Sigmoid colon (tissue), 4 donors: Measurements from ENCODE around the gene C11orf21.

Source experiments
- EP300 ChIP-seq, 4 donors: sonication (generic); formaldehyde crosslinking; IDR thresholded peaks; one replicate each; pipeline ENCODE4 v1.6.1; 2017; ENCODE audit warnings: antibody characterized with exemption in 4 of 4
- POLR2A ChIP-seq, 2 donors: fragments of 450-650 bp; IDR thresholded peaks; one replicate each; pipeline ENCODE4 v1.6.1; 2016; ENCODE audit warnings: antibody characterized with exemption in 2 of 2, mild to moderate bottlenecking in 2 of 2, moderate library complexity in 2 of 2
- POLR2AphosphoS5 ChIP-seq, 4 donors: sonication (generic); formaldehyde crosslinking; IDR thresholded peaks; one replicate each; pipeline ENCODE4 v1.6.1; 2017; ENCODE audit warnings: antibody characterized with exemption in 4 of 4
- TF ChIP-seq, protein P1 (sequence below), 4 experiments: fragments of 450-650 bp in 3 of 4; fragments of 200-600 bp in 1 of 4; IDR thresholded peaks; one replicate each; pipeline ENCODE4 v1.5.1; 2016 to 2019; ENCODE audit warnings: antibody characterized with exemption in 4 of 4, mild to moderate bottlenecking in 3 of 4, moderate library complexity in 2 of 4

DNA sequence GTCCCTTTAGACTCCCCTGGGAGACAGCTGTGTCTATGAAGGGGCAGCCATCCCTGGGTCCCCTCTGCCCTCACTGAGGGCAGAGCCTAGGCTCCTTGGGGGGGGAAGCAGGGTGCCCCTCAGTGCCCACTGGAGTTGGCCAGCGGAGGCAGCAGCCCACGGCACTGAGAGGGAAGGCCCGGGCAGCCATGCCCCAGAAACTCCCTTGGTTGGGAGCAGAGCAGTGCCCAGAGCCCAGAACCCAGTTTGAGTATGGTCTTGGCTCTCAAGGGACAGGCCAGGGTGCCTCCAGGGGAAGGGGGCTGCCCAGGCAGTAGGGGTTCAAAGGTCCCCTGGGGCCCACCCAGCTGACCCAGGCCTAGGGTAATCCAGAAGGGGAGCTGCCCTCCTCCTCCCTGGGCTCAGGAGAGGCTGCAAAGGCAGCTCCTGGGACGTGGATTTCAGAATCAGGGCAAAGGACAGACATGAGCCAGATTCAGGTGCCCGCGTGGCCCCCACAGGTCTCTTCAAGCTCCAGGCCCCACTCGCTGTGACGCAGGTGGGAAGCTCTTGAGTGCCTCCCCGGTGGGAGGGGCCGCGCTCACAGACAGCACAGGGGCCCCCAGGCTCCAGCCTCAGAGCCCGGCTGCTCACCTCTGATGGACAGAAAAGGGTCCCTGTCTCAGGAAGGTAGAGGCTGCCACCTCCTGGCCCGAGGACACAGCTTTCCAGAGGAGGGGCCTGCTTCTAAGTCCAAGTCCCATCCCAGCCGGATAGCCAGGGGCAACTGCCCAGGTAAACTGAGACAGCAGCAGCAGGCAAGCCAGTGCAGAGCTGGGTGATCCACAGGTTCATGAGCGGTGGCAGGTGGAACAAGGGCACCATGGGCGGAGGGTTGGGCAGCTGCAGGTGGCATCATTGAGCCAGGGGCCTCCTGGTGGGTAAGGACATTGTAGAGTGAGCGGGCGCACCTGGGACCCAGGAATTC, 2.6 kb downstream of the C11orf21 start:
- TF ChIP-seq, protein P1, sequence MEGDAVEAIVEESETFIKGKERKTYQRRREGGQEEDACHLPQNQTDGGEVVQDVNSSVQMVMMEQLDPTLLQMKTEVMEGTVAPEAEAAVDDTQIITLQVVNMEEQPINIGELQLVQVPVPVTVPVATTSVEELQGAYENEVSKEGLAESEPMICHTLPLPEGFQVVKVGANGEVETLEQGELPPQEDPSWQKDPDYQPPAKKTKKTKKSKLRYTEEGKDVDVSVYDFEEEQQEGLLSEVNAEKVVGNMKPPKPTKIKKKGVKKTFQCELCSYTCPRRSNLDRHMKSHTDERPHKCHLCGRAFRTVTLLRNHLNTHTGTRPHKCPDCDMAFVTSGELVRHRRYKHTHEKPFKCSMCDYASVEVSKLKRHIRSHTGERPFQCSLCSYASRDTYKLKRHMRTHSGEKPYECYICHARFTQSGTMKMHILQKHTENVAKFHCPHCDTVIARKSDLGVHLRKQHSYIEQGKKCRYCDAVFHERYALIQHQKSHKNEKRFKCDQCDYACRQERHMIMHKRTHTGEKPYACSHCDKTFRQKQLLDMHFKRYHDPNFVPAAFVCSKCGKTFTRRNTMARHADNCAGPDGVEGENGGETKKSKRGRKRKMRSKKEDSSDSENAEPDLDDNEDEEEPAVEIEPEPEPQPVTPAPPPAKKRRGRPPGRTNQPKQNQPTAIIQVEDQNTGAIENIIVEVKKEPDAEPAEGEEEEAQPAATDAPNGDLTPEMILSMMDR (IDR thresholded peaks at IDR 0.05): no peak
- TF ChIP-seq POLR2A (IDR thresholded peaks at IDR 0.05) (no peak), POLR2AphosphoS5 (IDR thresholded peaks at IDR 0.05) (no peak), EP300 (IDR thresholded peaks at IDR 0.05) (no peak)
